GM12878 (cell line): ENCODE data around the gene CCR5.

Source experiments
- CTCF ChIP-seq, 3 experiments: IDR thresholded peaks in 2 of 3; conservative IDR thresholded peaks in 1 of 3; 2 replicates each; pipeline ENCODE4 v1.5.1; 2011; ENCODE audit warnings: low read depth in 3 of 3, low read length in 3 of 3, mild to moderate bottlenecking in 3 of 3, control low read depth in 2 of 3, moderate library complexity in 2 of 3, inconsistent platforms in 1 of 3, mixed read lengths in 1 of 3; ENCODE audit not compliant: control insufficient read depth in 2 of 3, insufficient read depth in 1 of 3; ENCODE audit errors: extremely low read depth in 1 of 3
- EP300 ChIP-seq, 2 experiments: fragments of 150-350 bp in 1 of 2; IDR thresholded peaks; 2 replicates each; pipeline ENCODE4 v1.6.1; 2011 to 2012; ENCODE audit warnings: low read depth in 2 of 2, low read length in 2 of 2, borderline replicate concordance in 1 of 2, improper control_type of control experiment in 1 of 2, inconsistent platforms in 1 of 2; ENCODE audit not compliant: control insufficient read depth in 1 of 2
- EZH2 ChIP-seq: IDR thresholded peaks from 2 replicates; pipeline ENCODE4 v1.6.1; 2012; ENCODE audit warnings: low read depth, mild to moderate bottlenecking, control low read depth, inconsistent platforms, low read length, borderline replicate concordance; ENCODE audit not compliant: control insufficient read depth
- NFYA ChIP-seq: IDR thresholded peaks from 2 replicates; pipeline ENCODE4 v1.6.1; 2011; ENCODE audit warnings: low read depth, mild to moderate bottlenecking, low read length, improper control_type of control experiment, borderline replicate concordance
- POLR2A ChIP-seq: IDR thresholded peaks from 2 replicates; pipeline ENCODE4 v1.6.1; 2011; ENCODE audit warnings: low read depth, mild to moderate bottlenecking, low read length
- RAD21 ChIP-seq: IDR thresholded peaks from 2 replicates; pipeline ENCODE4 v1.6.1; 2011; ENCODE audit warnings: mild to moderate bottlenecking, low read depth, low read length, moderate library complexity; ENCODE audit not compliant: insufficient read depth
- SMC3 ChIP-seq: IDR thresholded peaks from 2 replicates; pipeline ENCODE4 v1.6.1; 2011; ENCODE audit warnings: low read length, improper control_type of control experiment, borderline replicate concordance
- SUZ12 ChIP-seq: fragments of 200-600 bp; sonication (generic); IDR thresholded peaks from one replicate; pipeline ENCODE4 v1.6.1; 2018; ENCODE audit warnings: antibody characterized with exemption, mild to moderate bottlenecking; ENCODE audit not compliant: unreplicated experiment
- TF ChIP-seq, protein P1 (sequence below): fragments of 450-650 bp; IDR thresholded peaks from 2 replicates; pipeline ENCODE4 v1.6.1; 2018; ENCODE audit warnings: borderline replicate concordance, mild to moderate bottlenecking; ENCODE audit not compliant: partially characterized antibody
- TF ChIP-seq, protein P2 (sequence below): IDR thresholded peaks from 2 replicates; pipeline ENCODE4 v1.6.1; 2012; ENCODE audit warnings: mild to moderate bottlenecking, low read depth, low read length
- TF ChIP-seq, protein P3 (sequence below): IDR thresholded peaks from 2 replicates; pipeline ENCODE4 v1.6.1; 2011; ENCODE audit warnings: low read depth, low read length, improper control_type of control experiment, borderline replicate concordance
- TF ChIP-seq, protein P4 (sequence below): fragments of 450-650 bp; IDR thresholded peaks from 2 replicates; pipeline ENCODE4 v1.6.1; 2017; ENCODE audit warnings: mild to moderate bottlenecking, moderate library complexity

GRCh38 chr3:46344476-46344875 is 26.3 kb upstream of the CCR5 start:
- no peak for TF ChIP-seq CTCF (IDR thresholded peaks at IDR 0.05 in 2 of 3, conservative IDR thresholded peaks at IDR 0.05 in 1 of 3; ENCODE audit: control insufficient read depth in 2 of 3, extremely low read depth in 1 of 3, insufficient read depth in 1 of 3, low read depth in 3 of 3, low read length in 3 of 3)
- no peak for TF ChIP-seq EP300 (IDR thresholded peaks at IDR 0.05; ENCODE audit: borderline replicate concordance in 1 of 2, control insufficient read depth in 1 of 2, low read depth in 2 of 2, low read length in 2 of 2)
- no peak for TF ChIP-seq NFYA
- no peak for TF ChIP-seq SMC3
- no peak for TF ChIP-seq RAD21
- TF ChIP-seq SUZ12 = no peak
- TF ChIP-seq, protein P1, sequence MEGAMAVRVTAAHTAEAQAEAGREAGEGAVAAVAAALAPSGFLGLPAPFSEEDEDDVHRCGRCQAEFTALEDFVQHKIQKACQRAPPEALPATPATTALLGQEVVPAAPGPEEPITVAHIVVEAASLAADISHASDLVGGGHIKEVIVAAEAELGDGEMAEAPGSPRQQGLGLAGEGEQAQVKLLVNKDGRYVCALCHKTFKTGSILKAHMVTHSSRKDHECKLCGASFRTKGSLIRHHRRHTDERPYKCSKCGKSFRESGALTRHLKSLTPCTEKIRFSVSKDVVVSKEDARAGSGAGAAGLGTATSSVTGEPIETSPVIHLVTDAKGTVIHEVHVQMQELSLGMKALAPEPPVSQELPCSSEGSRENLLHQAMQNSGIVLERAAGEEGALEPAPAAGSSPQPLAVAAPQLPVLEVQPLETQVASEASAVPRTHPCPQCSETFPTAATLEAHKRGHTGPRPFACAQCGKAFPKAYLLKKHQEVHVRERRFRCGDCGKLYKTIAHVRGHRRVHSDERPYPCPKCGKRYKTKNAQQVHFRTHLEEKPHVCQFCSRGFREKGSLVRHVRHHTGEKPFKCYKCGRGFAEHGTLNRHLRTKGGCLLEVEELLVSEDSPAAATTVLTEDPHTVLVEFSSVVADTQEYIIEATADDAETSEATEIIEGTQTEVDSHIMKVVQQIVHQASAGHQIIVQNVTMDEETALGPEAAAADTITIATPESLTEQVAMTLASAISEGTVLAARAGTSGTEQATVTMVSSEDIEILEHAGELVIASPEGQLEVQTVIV = no peak
- TF ChIP-seq, protein P2, sequence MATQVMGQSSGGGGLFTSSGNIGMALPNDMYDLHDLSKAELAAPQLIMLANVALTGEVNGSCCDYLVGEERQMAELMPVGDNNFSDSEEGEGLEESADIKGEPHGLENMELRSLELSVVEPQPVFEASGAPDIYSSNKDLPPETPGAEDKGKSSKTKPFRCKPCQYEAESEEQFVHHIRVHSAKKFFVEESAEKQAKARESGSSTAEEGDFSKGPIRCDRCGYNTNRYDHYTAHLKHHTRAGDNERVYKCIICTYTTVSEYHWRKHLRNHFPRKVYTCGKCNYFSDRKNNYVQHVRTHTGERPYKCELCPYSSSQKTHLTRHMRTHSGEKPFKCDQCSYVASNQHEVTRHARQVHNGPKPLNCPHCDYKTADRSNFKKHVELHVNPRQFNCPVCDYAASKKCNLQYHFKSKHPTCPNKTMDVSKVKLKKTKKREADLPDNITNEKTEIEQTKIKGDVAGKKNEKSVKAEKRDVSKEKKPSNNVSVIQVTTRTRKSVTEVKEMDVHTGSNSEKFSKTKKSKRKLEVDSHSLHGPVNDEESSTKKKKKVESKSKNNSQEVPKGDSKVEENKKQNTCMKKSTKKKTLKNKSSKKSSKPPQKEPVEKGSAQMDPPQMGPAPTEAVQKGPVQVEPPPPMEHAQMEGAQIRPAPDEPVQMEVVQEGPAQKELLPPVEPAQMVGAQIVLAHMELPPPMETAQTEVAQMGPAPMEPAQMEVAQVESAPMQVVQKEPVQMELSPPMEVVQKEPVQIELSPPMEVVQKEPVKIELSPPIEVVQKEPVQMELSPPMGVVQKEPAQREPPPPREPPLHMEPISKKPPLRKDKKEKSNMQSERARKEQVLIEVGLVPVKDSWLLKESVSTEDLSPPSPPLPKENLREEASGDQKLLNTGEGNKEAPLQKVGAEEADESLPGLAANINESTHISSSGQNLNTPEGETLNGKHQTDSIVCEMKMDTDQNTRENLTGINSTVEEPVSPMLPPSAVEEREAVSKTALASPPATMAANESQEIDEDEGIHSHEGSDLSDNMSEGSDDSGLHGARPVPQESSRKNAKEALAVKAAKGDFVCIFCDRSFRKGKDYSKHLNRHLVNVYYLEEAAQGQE = no peak
- TF ChIP-seq, protein P3, sequence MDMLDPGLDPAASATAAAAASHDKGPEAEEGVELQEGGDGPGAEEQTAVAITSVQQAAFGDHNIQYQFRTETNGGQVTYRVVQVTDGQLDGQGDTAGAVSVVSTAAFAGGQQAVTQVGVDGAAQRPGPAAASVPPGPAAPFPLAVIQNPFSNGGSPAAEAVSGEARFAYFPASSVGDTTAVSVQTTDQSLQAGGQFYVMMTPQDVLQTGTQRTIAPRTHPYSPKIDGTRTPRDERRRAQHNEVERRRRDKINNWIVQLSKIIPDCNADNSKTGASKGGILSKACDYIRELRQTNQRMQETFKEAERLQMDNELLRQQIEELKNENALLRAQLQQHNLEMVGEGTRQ = no peak
- TF ChIP-seq, protein P4, sequence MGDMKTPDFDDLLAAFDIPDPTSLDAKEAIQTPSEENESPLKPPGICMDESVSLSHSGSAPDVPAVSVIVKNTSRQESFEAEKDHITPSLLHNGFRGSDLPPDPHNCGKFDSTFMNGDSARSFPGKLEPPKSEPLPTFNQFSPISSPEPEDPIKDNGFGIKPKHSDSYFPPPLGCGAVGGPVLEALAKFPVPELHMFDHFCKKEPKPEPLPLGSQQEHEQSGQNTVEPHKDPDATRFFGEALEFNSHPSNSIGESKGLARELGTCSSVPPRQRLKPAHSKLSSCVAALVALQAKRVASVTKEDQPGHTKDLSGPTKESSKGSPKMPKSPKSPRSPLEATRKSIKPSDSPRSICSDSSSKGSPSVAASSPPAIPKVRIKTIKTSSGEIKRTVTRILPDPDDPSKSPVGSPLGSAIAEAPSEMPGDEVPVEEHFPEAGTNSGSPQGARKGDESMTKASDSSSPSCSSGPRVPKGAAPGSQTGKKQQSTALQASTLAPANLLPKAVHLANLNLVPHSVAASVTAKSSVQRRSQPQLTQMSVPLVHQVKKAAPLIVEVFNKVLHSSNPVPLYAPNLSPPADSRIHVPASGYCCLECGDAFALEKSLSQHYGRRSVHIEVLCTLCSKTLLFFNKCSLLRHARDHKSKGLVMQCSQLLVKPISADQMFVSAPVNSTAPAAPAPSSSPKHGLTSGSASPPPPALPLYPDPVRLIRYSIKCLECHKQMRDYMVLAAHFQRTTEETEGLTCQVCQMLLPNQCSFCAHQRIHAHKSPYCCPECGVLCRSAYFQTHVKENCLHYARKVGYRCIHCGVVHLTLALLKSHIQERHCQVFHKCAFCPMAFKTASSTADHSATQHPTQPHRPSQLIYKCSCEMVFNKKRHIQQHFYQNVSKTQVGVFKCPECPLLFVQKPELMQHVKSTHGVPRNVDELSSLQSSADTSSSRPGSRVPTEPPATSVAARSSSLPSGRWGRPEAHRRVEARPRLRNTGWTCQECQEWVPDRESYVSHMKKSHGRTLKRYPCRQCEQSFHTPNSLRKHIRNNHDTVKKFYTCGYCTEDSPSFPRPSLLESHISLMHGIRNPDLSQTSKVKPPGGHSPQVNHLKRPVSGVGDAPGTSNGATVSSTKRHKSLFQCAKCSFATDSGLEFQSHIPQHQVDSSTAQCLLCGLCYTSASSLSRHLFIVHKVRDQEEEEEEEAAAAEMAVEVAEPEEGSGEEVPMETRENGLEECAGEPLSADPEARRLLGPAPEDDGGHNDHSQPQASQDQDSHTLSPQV = no peak
- no peak for TF ChIP-seq POLR2A
- no peak for TF ChIP-seq EZH2
